ENCODE data around the gene LGALS8.

DNA sequence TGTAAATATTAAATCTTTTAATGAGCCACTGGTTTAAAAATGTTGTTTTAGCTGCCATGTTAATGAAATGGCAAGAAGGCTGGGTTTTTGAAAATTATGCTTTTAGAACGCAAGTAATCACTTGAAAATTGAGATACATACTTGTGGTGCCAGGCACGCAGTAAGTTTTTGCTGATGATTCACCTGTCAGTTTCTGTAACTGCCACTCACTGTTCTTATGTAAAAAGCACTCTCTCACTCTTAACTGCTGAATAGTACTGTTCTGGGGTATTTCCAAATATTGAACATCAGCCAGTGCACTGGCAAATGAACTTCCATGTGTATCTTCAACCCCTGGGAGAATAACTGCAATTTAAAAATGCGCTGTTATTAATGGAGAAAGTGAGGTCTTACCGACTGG, 17.9 kb downstream of the LGALS8 start:
- TF ChIP-seq, protein P1, sequence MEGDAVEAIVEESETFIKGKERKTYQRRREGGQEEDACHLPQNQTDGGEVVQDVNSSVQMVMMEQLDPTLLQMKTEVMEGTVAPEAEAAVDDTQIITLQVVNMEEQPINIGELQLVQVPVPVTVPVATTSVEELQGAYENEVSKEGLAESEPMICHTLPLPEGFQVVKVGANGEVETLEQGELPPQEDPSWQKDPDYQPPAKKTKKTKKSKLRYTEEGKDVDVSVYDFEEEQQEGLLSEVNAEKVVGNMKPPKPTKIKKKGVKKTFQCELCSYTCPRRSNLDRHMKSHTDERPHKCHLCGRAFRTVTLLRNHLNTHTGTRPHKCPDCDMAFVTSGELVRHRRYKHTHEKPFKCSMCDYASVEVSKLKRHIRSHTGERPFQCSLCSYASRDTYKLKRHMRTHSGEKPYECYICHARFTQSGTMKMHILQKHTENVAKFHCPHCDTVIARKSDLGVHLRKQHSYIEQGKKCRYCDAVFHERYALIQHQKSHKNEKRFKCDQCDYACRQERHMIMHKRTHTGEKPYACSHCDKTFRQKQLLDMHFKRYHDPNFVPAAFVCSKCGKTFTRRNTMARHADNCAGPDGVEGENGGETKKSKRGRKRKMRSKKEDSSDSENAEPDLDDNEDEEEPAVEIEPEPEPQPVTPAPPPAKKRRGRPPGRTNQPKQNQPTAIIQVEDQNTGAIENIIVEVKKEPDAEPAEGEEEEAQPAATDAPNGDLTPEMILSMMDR (IDR thresholded peaks at IDR 0.05): no peak
- no peak for TF ChIP-seq POLR2A (IDR thresholded peaks at IDR 0.05)
